GM21717 (cell line): ENCODE data around the gene PHF21A.

ENCODE experiments used
- ATAC-seq: cut with Tn5 transposase; IDR thresholded peaks from one replicate; pipeline ENCODE4 v1.9.1; 2021; ENCODE audit warnings: mild to moderate bottlenecking, moderate library complexity; ENCODE audit not compliant: unreplicated experiment

PHF21A gene

GRCh38 chr11:45889966-45890365, 231.3 kb downstream of the PHF21A start:
- no peak for ATAC-seq

- ATAC-seq, result no peak
Measured at GRCh38 chr11:45889555-45889954, 231.7 kb downstream of the PHF21A start.

- no peak for ATAC-seq
Measured at GRCh38 chr11:45887587-45887986, 233.7 kb downstream of the PHF21A start.

GRCh38 chr11:45886816-45887520, 234.3 kb downstream of the PHF21A start:
- no peak for ATAC-seq

- ATAC-seq, result no peak
Measured at GRCh38 chr11:45885921-45886721, 235.1 kb downstream of the PHF21A start.

GRCh38 chr11:45885274-45885920, 235.9 kb downstream of the PHF21A start, which contains the start of gene MAPK8IP1:
TSS of gene MAPK8IP1 (plus strand) at chr11:45885651. CDS start at chr11:45885821, 170 bp downstream.
- no peak for ATAC-seq

GRCh38 chr11:45884596-45885185, 236.6 kb downstream of the PHF21A start:
- no peak for ATAC-seq
